Effector memory CD4-positive, alpha-beta T cell (primary cell): ENCODE results near the gene YPEL4.
"Not testable (repeated sequence)": the region's sequence is repeated elsewhere in the genome, so short reads cannot be mapped to it uniquely, and the experiment has no call there.

ENCODE experiments used
- DNase-seq, 3 donors: peaks; one replicate each; pipeline ENCODE4 v3.0.0-alpha.2; 2020
- H3K27ac ChIP-seq: 2 replicates; pipeline ENCODE4 v1.7.0; 2013; ENCODE audit warnings: mild to moderate bottlenecking, low read length, moderate library complexity; ENCODE audit not compliant: insufficient read depth, poor library complexity, severe bottlenecking
- H3K27me3 ChIP-seq: replicated peaks from 2 replicates; pipeline ENCODE4 v1.7.0; 2013; ENCODE audit warnings: mild to moderate bottlenecking, low read length; ENCODE audit not compliant: insufficient read depth, control insufficient read depth, poor library complexity, severe bottlenecking
- H3K36me3 ChIP-seq: 2 replicates; pipeline ENCODE4 v1.7.0; 2013; ENCODE audit warnings: mild to moderate bottlenecking, low read length, moderate library complexity; ENCODE audit not compliant: control insufficient read depth, insufficient read depth
- H3K4me1 ChIP-seq: 2 replicates; pipeline ENCODE4 v1.7.0; 2013; ENCODE audit warnings: low read length, mild to moderate bottlenecking; ENCODE audit not compliant: control insufficient read depth, insufficient read depth, poor library complexity, severe bottlenecking
- H3K4me3 ChIP-seq: 2 replicates; pipeline ENCODE4 v1.7.0; 2013; ENCODE audit warnings: low read length, low read depth, mild to moderate bottlenecking; ENCODE audit not compliant: insufficient read depth, poor library complexity, severe bottlenecking
- H3K9me3 ChIP-seq: 2 replicates; pipeline ENCODE4 v1.7.0; 2013; ENCODE audit warnings: mild to moderate bottlenecking, low read length, moderate library complexity; ENCODE audit not compliant: control insufficient read depth

Gene YPEL4

DNA sequence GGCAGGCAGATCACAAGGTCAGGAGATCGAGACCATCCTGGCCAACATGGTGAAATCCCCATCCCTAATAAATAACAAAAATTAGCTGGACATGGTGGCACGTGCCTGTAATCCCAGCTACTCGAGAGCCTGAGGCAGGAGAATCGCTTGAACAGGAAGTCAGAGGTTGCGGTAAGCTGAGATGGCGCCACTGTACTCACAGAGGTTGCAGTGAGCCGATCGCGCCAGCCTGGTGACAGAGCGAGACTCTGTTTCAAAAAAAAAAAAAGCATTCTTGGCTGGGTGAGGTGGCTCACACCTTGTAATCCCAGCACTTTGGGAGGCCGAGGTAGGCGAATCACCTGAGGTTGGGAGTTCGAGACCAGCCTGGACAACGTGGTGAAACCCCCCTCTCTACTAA lies 2.5 kb upstream of the YPEL4 start:
- not testable (repeated sequence) for H3K9me3 ChIP-seq, H3K27ac ChIP-seq, H3K4me3 ChIP-seq, H3K36me3 ChIP-seq
- peaks cover 24% of the 10 kb centered on the region for H3K4me1 ChIP-seq
- peak; percentile 37 to 45 (median 38) for DNase-seq
- peaks cover 22% of the 10 kb centered on the region for H3K27me3 ChIP-seq

DNA sequence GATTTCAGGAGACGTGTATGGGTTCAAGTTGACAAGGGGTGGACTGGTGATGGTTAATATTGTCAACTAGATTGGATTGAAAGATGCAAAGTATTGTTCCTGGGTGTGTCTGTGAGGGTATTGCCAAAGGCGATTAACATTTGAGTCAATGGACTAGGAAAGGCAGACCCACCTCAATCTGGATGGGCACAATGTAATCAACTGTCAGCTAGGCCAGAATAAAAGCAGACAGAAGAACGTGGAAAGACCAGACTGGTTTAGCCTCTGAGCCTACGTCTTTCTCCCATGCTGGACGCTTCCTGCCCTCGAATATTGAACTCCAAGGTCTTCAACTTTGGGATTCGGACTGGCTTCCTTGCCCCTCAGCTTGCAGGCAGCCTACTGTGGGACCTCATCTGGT lies 1.7 kb upstream of the YPEL4 start:
- no peak overlapping the region for H3K4me3 ChIP-seq
- H3K9me3 ChIP-seq: no peaks in the 10 kb centered on the region
- no peak overlapping the region for H3K27ac ChIP-seq
- peaks cover 30% of the 10 kb centered on the region for H3K27me3 ChIP-seq
- DNase-seq: no peak
- H3K36me3 ChIP-seq: no peaks in the 10 kb centered on the region
- H3K4me1 ChIP-seq: peaks cover 26% of the 10 kb centered on the region

DNA sequence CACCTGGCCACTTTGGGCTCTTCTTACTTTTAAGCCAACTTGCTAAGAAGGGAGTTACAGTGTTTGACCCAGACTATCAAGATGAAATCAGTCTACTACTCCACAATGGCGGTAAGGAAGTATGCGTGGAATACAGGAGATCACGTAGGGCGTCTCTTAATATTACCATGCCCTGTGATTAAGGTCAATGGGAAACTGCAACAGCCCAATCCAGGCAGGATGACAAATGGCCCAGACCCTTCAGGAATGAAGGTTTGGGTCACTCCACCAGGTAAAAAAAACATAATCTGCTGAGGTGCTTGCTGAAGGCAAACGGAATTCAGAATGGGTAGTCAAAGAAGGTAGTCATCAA lies 1.0 kb upstream of the YPEL4 start:
- H3K9me3 ChIP-seq: no peaks in the 10 kb centered on the region
- no peak overlapping the region for H3K27ac ChIP-seq
- no peak overlapping the region for H3K4me3 ChIP-seq
- no peaks in the 10 kb centered on the region for H3K36me3 ChIP-seq
- peaks cover 37% of the 10 kb centered on the region for H3K27me3 ChIP-seq
- DNase-seq: no peak
- H3K4me1 ChIP-seq: peaks cover 26% of the 10 kb centered on the region

DNA sequence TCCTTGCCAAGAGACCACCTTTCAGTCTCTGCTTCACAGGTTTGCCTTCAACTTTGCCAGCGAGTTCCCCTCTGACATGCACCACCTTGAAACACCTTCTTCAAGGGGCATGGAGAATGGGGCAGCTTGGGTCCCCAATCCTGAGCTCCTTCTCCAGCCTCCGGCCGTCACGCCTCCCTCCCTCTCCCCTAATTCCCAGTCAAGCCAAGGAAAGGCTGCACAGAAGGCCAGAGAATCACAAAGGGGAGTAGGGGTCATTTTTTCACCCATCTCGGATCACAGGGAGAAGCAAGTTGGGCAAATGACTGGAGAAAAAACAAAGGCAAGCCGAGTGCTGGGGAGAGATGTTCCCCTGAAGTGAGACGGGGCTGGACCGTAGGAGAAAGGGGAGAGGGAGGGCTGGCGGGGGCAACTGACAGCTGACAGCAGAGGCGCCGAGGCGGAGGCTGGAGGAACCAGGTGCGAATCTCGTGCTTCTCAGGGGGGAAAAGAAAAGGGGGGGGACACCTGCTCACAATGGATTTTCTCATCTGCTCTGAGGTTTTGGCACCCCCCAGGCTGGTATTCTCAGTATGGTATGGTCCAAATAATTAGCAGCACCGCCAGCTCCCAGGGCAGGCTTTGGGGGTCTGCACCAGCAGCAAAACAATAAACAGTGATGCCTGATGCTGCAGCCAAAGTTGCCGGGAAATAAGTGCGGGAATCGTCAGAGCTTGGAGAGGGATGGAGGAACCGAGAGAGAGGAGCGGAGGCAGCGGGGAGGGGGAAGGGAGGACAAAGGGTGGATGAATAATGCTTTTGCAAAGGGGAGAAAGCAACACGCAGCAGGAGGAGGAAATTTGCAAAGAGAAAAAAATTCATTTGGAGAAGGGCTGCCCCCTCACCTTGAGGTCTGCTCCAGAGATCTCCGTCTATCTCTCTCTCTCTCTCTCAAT lies 644 bp downstream of the YPEL4 start:
- Histone ChIP-seq H3K9me3 (no peaks in the 10 kb centered on the region), H3K36me3 (no peaks in the 10 kb centered on the region), H3K27ac (no peak overlapping the region), H3K4me1 (peaks cover 26% of the 10 kb centered on the region), H3K27me3 (peaks cover 41% of the 10 kb centered on the region), H3K4me3 (peak overlapping the region; percentile 40)
- no peak for DNase-seq

DNA sequence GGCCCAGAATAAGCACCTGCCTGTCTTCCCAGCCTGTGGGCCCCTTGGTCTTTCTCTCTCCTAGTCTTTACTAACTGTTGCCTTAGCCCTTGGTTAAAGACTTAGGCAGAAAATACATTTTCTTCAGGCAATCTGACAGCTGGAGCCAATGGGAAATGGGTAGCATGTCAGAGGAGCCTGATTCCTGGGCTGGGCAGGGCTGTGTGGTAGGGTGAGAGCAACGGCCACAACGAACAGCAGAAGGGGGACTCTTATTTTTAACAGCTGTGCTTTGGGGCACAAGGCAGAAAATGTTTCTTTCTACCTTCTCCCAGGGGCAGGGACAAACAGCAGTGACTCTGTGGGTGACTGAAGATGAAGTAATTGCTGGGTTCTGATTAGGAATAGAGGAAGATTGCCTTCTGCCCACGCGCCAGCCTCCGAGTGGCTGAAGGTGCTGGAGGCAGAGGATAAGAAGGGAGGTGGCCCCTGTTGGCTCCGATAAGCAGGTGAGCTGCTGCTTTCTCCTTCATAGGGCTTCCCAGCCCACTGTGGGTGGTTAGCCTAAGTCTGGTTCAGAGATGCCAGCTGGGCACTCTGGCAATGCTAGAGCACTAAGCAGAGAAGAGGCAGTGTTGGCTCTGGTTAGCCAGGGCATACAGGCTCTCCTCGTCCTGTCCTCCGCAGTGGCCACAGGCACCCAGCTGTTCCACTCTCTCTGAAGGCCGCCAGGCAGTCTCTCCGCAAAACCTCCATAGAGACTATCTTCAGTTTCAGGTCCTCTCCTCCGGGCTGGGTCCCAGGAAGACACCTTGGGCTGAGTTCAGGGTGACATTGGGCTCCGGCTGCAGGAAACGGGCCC lies 1.5 kb downstream of the YPEL4 start:
- Histone ChIP-seq H3K4me1 (peaks cover 26% of the 10 kb centered on the region), H3K36me3 (no peaks in the 10 kb centered on the region), H3K4me3 (no peak overlapping the region), H3K27me3 (peaks cover 41% of the 10 kb centered on the region), H3K27ac (no peak overlapping the region), H3K9me3 (no peaks in the 10 kb centered on the region)
- no peak for DNase-seq

DNA sequence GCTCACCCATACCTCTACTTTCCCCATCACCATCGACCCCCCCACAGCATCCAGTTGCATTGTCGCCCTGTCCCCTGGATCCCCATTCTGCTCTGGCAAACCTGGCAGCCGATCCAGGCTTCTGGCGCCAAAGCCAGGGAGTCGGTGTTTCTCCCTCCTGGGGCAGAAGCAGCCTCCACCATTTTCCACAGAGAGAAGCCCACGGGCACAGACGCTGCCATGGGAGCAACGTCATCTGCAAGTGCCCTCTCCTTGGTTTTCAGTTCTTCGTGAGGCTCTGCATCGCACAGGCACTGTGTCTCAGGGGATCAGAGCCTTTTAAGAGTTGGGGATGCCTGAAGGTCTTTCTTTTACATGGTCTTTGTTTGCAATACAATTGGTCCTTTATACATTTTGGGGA lies 2.3 kb downstream of the YPEL4 start:
- Histone ChIP-seq H3K4me3 (no peak overlapping the region), H3K9me3 (no peaks in the 10 kb centered on the region), H3K27me3 (peaks cover 41% of the 10 kb centered on the region), H3K36me3 (no peaks in the 10 kb centered on the region), H3K27ac (no peak overlapping the region), H3K4me1 (peaks cover 26% of the 10 kb centered on the region)
- DNase-seq: no peak

DNA sequence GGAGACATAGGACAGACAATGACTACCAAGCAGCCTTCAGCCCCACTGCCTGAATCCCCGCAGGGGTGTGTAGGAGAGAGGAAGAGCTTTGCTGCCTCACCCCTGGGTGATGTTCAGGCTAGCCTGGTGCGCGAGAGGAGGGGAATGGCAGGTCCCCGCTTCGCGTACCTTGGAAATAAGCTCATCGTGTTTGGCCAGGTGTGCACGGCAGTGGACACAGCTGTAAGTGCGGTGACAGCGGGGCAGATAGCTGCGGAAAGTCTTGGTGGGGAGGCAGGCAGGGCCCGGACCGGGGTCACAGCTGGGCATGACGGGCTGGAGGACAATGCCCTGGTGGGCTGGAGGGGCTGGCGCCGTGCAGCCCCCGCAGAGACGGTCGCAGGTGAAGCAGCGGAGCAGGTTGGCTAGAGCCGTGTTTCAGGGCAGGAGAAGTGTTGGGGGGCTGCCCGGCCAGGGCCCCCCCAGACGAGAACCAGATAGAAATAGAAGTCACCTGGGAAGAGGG lies 2.9 kb downstream of the YPEL4 start:
- Histone ChIP-seq H3K36me3 (no peaks in the 10 kb centered on the region), H3K27me3 (peaks cover 41% of the 10 kb centered on the region), H3K27ac (no peak overlapping the region), H3K4me1 (peaks cover 26% of the 10 kb centered on the region), H3K9me3 (no peaks in the 10 kb centered on the region), H3K4me3 (no peak overlapping the region)
- no peak for DNase-seq

DNA sequence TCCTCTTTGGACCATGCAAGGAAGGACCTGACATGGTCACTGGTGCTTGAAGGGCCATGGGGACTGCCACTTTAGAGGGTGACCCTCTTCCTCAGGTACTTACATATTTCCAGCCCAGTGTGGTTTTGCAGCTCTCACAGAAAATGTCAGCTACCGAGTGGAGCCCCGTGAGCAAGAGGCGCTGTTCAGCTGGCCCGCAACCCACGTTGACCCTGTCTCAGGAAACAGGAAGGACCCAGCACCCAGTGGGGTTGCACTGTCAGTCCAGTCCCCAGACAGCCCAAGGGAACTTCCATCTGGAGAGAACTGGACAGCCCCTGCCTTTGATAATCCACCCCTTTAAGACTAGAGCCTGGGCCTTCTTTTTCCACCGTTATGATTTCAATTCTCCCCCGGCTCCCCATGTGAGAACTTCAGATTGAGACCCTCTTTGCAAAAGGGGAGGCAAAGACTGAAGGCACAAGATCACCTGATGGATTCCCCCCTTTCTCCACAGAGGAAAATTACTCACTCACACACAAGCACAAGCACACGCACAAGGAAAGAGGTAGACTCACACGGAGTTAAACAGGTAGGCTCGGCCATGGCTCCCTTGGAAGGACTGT lies 3.4 kb downstream of the YPEL4 start:
- H3K4me1 ChIP-seq: peaks cover 26% of the 10 kb centered on the region
- DNase-seq: no peak
- H3K27me3 ChIP-seq: peaks cover 41% of the 10 kb centered on the region
- no peak overlapping the region for H3K27ac ChIP-seq
- H3K9me3 ChIP-seq: no peaks in the 10 kb centered on the region
- H3K36me3 ChIP-seq: no peaks in the 10 kb centered on the region
- no peak overlapping the region for H3K4me3 ChIP-seq

DNA sequence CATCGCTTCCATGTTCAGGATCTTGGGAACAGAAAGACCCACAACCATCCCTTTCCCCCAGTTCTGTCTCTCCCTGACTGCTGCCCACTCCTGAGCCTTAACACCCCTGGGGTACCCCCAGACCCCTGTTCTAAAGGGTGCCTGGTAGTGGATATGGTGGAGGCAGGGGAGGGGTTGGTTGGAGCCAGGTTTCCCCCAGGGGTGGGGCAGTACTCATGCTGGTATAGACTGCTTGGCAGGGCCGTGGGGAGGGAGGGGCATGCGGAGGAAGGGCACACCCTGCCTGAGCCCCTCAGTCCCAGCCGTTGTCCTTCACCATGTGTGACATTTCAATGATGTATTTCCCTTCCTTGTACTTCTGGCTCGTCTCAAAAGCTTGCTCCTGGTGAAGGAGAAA lies 4.0 kb downstream of the YPEL4 start:
- H3K36me3 ChIP-seq: no peaks in the 10 kb centered on the region
- H3K9me3 ChIP-seq: no peaks in the 10 kb centered on the region
- peaks cover 41% of the 10 kb centered on the region for H3K27me3 ChIP-seq
- H3K4me3 ChIP-seq: no peak overlapping the region
- DNase-seq: no peak
- peaks cover 26% of the 10 kb centered on the region for H3K4me1 ChIP-seq
- H3K27ac ChIP-seq: no peak overlapping the region
